ENCODE results near the gene BDH1. TPM values are rescaled to one million over a fixed set of nuclear protein-coding genes. Genes with fewer than 3 reads are reported as not detected.
A peak's percentile ranks its signal among the peaks of the same experiment; 100 is the strongest.

BDH1 gene
- total and polyA plus RNA-seq, 2 of the 13 experiments (the other 11 are each of a cell fraction or from before 2014, with no cell fraction given) = 21.2 to 71.9 TPM

DNA sequence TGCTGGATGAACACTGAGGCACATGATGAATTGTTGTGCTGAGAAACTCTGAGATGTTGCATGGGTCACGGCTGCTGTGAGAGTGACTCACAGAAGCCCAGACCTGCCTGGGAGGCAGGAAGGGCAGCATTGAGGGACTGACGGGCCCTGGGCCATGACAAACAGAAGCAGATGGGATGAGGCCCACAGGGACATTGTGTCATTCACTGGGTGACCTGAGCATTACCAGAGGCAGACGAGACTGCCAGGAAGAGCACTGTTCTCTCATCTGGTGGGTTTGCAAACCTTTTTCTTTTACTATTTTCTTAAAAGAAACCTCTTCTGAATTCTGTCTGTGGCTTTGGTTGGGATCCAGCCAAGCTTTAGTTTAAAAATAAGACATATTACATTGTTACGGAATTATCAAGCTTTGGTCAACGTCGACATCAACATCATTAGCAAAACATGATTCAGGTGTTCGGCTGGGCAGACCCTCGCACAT lies 67.8 kb downstream of the BDH1 start (continued):
- TF ChIP-seq, protein P1, sequence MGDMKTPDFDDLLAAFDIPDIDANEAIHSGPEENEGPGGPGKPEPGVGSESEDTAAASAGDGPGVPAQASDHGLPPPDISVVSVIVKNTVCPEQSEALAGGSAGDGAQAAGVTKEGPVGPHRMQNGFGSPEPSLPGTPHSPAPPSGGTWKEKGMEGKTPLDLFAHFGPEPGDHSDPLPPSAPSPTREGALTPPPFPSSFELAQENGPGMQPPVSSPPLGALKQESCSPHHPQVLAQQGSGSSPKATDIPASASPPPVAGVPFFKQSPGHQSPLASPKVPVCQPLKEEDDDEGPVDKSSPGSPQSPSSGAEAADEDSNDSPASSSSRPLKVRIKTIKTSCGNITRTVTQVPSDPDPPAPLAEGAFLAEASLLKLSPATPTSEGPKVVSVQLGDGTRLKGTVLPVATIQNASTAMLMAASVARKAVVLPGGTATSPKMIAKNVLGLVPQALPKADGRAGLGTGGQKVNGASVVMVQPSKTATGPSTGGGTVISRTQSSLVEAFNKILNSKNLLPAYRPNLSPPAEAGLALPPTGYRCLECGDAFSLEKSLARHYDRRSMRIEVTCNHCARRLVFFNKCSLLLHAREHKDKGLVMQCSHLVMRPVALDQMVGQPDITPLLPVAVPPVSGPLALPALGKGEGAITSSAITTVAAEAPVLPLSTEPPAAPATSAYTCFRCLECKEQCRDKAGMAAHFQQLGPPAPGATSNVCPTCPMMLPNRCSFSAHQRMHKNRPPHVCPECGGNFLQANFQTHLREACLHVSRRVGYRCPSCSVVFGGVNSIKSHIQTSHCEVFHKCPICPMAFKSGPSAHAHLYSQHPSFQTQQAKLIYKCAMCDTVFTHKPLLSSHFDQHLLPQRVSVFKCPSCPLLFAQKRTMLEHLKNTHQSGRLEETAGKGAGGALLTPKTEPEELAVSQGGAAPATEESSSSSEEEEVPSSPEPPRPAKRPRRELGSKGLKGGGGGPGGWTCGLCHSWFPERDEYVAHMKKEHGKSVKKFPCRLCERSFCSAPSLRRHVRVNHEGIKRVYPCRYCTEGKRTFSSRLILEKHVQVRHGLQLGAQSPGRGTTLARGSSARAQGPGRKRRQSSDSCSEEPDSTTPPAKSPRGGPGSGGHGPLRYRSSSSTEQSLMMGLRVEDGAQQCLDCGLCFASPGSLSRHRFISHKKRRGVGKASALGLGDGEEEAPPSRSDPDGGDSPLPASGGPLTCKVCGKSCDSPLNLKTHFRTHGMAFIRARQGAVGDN (CRISPR knock-in tag; IDR thresholded peaks at IDR 0.05) = peak; percentile 50
- TF ChIP-seq NCOA2 (CRISPR knock-in tag; IDR thresholded peaks at IDR 0.05) (no peak), HNRNPLL (IDR thresholded peaks at IDR 0.05; ENCODE audit: low read depth, low read length, poor library complexity, severe bottlenecking) (no peak), SP5 (CRISPR knock-in tag; IDR thresholded peaks at IDR 0.05; ENCODE audit: borderline replicate concordance, low read depth) (no peak), SALL1 (CRISPR knock-in tag; IDR thresholded peaks at IDR 0.05) (no peak), ZNF44 (CRISPR knock-in tag; IDR thresholded peaks at IDR 0.05) (no peak), ZNF850 (CRISPR knock-in tag; conservative IDR thresholded peaks at IDR 0.05) (no peak), REXO4 (CRISPR knock-in tag; IDR thresholded peaks at IDR 0.05; ENCODE audit: borderline replicate concordance) (no peak), ZFP90 (CRISPR knock-in tag; IDR thresholded peaks at IDR 0.05; ENCODE audit: borderline replicate concordance) (no peak), RXRB (CRISPR knock-in tag; IDR thresholded peaks at IDR 0.05; ENCODE audit: borderline replicate concordance) (peak; percentile 63), ZNF713 (CRISPR knock-in tag; IDR thresholded peaks at IDR 0.05) (no peak), PHF21A (CRISPR knock-in tag; IDR thresholded peaks at IDR 0.05) (no peak), SP2 (CRISPR knock-in tag; IDR thresholded peaks at IDR 0.05) (no peak), POLR2A (IDR thresholded peaks at IDR 0.05; ENCODE audit: insufficient read depth in 1 of 2, low read depth in 2 of 2, low read length in 2 of 2) (no peak), ARNTL (CRISPR knock-in tag; IDR thresholded peaks at IDR 0.05) (no peak)
- TF ChIP-seq, protein P2, sequence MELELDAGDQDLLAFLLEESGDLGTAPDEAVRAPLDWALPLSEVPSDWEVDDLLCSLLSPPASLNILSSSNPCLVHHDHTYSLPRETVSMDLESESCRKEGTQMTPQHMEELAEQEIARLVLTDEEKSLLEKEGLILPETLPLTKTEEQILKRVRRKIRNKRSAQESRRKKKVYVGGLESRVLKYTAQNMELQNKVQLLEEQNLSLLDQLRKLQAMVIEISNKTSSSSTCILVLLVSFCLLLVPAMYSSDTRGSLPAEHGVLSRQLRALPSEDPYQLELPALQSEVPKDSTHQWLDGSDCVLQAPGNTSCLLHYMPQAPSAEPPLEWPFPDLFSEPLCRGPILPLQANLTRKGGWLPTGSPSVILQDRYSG (CRISPR knock-in tag; IDR thresholded peaks at IDR 0.05) = no peak
- TF ChIP-seq, protein P3, sequence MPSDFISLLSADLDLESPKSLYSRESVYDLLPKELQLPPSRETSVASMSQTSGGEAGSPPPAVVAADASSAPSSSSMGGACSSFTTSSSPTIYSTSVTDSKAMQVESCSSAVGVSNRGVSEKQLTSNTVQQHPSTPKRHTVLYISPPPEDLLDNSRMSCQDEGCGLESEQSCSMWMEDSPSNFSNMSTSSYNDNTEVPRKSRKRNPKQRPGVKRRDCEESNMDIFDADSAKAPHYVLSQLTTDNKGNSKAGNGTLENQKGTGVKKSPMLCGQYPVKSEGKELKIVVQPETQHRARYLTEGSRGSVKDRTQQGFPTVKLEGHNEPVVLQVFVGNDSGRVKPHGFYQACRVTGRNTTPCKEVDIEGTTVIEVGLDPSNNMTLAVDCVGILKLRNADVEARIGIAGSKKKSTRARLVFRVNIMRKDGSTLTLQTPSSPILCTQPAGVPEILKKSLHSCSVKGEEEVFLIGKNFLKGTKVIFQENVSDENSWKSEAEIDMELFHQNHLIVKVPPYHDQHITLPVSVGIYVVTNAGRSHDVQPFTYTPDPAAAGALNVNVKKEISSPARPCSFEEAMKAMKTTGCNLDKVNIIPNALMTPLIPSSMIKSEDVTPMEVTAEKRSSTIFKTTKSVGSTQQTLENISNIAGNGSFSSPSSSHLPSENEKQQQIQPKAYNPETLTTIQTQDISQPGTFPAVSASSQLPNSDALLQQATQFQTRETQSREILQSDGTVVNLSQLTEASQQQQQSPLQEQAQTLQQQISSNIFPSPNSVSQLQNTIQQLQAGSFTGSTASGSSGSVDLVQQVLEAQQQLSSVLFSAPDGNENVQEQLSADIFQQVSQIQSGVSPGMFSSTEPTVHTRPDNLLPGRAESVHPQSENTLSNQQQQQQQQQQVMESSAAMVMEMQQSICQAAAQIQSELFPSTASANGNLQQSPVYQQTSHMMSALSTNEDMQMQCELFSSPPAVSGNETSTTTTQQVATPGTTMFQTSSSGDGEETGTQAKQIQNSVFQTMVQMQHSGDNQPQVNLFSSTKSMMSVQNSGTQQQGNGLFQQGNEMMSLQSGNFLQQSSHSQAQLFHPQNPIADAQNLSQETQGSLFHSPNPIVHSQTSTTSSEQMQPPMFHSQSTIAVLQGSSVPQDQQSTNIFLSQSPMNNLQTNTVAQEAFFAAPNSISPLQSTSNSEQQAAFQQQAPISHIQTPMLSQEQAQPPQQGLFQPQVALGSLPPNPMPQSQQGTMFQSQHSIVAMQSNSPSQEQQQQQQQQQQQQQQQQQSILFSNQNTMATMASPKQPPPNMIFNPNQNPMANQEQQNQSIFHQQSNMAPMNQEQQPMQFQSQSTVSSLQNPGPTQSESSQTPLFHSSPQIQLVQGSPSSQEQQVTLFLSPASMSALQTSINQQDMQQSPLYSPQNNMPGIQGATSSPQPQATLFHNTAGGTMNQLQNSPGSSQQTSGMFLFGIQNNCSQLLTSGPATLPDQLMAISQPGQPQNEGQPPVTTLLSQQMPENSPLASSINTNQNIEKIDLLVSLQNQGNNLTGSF (CRISPR knock-in tag; IDR thresholded peaks at IDR 0.05) = no peak
- TF ChIP-seq, protein P4, sequence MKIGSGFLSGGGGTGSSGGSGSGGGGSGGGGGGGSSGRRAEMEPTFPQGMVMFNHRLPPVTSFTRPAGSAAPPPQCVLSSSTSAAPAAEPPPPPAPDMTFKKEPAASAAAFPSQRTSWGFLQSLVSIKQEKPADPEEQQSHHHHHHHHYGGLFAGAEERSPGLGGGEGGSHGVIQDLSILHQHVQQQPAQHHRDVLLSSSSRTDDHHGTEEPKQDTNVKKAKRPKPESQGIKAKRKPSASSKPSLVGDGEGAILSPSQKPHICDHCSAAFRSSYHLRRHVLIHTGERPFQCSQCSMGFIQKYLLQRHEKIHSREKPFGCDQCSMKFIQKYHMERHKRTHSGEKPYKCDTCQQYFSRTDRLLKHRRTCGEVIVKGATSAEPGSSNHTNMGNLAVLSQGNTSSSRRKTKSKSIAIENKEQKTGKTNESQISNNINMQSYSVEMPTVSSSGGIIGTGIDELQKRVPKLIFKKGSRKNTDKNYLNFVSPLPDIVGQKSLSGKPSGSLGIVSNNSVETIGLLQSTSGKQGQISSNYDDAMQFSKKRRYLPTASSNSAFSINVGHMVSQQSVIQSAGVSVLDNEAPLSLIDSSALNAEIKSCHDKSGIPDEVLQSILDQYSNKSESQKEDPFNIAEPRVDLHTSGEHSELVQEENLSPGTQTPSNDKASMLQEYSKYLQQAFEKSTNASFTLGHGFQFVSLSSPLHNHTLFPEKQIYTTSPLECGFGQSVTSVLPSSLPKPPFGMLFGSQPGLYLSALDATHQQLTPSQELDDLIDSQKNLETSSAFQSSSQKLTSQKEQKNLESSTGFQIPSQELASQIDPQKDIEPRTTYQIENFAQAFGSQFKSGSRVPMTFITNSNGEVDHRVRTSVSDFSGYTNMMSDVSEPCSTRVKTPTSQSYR (CRISPR knock-in tag; IDR thresholded peaks at IDR 0.05; ENCODE audit: borderline replicate concordance) = no peak
